Spleen (tissue), 11 donors: ENCODE measurements around the gene CALML4. TPM values are rescaled to one million over a fixed set of nuclear protein-coding genes. Genes with fewer than 3 reads are reported as not detected.

Source experiments
- DNase-seq: peaks from one replicate; pipeline ENCODE4 v3.0.0-alpha.2; 2020
- H3K27ac ChIP-seq, 8 donors: fragments of 200-600 bp; sonication (generic) in 7 of 8; 1 replicate in 4 of 8; 2 replicates in 4 of 8; pipeline versions ENCODE4 v1.5.0 to v1.8.0; 2016 to 2021; ENCODE audit warnings: inconsistent platforms in 4 of 8, mild to moderate bottlenecking in 4 of 8, moderate library complexity in 1 of 8
- H3K27me3 ChIP-seq, 7 donors: fragments of 200-600 bp; sonication (generic) in 6 of 7; replicated peaks in 1 of 7; 1 replicate in 4 of 7; 2 replicates in 3 of 7; pipeline versions ENCODE4 v1.5.0 to v1.8.0; 2016 to 2021; ENCODE audit warnings: inconsistent platforms in 3 of 7, mild to moderate bottlenecking in 1 of 7
- H3K36me3 ChIP-seq, 6 donors: fragments of 200-600 bp; sonication (generic) in 5 of 6; 1 replicate in 4 of 6; 2 replicates in 2 of 6; pipeline versions ENCODE4 v1.5.0 to v1.8.0; 2016 to 2021; ENCODE audit warnings: inconsistent platforms in 2 of 6
- H3K4me1 ChIP-seq, 6 donors: fragments of 200-600 bp; sonication (generic) in 5 of 6; 1 replicate in 3 of 6; 2 replicates in 3 of 6; pipeline versions ENCODE4 v1.5.0 to v1.8.0; 2016 to 2021; ENCODE audit warnings: inconsistent platforms in 3 of 6
- H3K4me3 ChIP-seq, 8 donors: fragments of 200-600 bp; sonication (generic) in 7 of 8; 1 replicate in 4 of 8; 2 replicates in 4 of 8; pipeline versions ENCODE4 v1.5.0 to v1.8.0; 2016 to 2021; ENCODE audit warnings: inconsistent platforms in 4 of 8, mild to moderate bottlenecking in 4 of 8, moderate library complexity in 2 of 8
- H3K9me3 ChIP-seq, 8 donors: fragments of 200-600 bp; sonication (generic) in 7 of 8; 1 replicate in 4 of 8; 2 replicates in 4 of 8; pipeline versions ENCODE4 v1.5.0 to v1.8.0; 2016 to 2021; ENCODE audit warnings: inconsistent platforms in 4 of 8
- CTCF ChIP-seq, 11 experiments: fragments of 200-600 bp in 7 of 11; fragments of 450-650 bp in 4 of 11; sonication (generic) in 4 of 11; IDR thresholded peaks in 8 of 11; conservative IDR thresholded peaks in 3 of 11; 1 replicate in 7 of 11; 2 replicates in 4 of 11; pipeline versions ENCODE4 v1.4.0 to v1.8.0; 2016 to 2021; ENCODE audit warnings: antibody characterized with exemption in 11 of 11, inconsistent platforms in 4 of 11, mild to moderate bottlenecking in 1 of 11
- POLR2A ChIP-seq, 3 donors: fragments of 450-650 bp; IDR thresholded peaks; one replicate each; pipeline ENCODE4 v1.5.1; 2017; ENCODE audit warnings: antibody characterized with exemption in 3 of 3, mild to moderate bottlenecking in 1 of 3
- POLR2AphosphoS5 ChIP-seq, 3 donors: sonication (generic); formaldehyde crosslinking; IDR thresholded peaks; one replicate each; pipeline ENCODE4 v1.5.1; 2017; ENCODE audit warnings: antibody characterized with exemption in 3 of 3
- WGBS, 5 donors: extraction: QIAGEN DNeasy Blood & Tissue Kit in 3 of 5; methylation state at CpG; one replicate each; pipeline versions ENCODE4 v1.1.5 to v1.1.7; 2013 to 2018; 5-methylcytosine and 5-hydroxymethylcytosine counted together
- intact Hi-C: fragments of 100-400 bp; cut with DNase I; formaldehyde crosslinking; loops from one replicate; pipeline ENCODE4 v1.15.0; 2023; ENCODE audit warnings: low total_unique reads
- polyA plus RNA-seq, 3 donors: library from polyadenylated mRNA; stranded (reverse); fragments of 200-250 nt; gene quantifications; one replicate each; pipeline ENCODE4 v1.2.1, GENCODE V29; 2013
- total RNA-seq, 7 donors: library from RNA; depleted of rRNA in 3 of 7; stranded (reverse); fragments of >200 nt in 3 of 7; fragmentation: NEBNext Ultra II Directional in 4 of 7; extraction: Animal tissue kit (Norgen Biotek cat#: 25700) in 4 of 7; gene quantifications; one replicate each; pipeline versions ENCODE4 v1.1.0 to v1.2.1, GENCODE V29; 2016 to 2021
- donor health status: healthy with polysubstance abuse.
- donor health status: DM: no; HTN: no; CAD: no; lungs with moderate emphysema.
- donor health status: DM: no; HTN: no; CAD: no.
- donor health status: Bipolar disorder and iron deficiency.
- donor health status: healthy.
- donor health status: DM: no; HTN: no; CAD: no.
- donor health status: DM: yes; HTN: yes; CAD: no.

CALML4 gene
- total and polyA plus RNA-seq, 10 donors = 7.8 to 15.9 (median 10.0) TPM

GRCh38 chr15:68145706-68146105, 59.4 kb downstream of the CALML4 start:
- no peak for DNase-seq
- Histone ChIP-seq H3K9me3 (no peaks in the 10 kb centered on the region), H3K4me1 (peaks cover 0 to 16% (median 4%) of the 10 kb centered on the region in 6 donors), H3K4me3 (no peak overlapping the region), H3K36me3 (peaks cover 0 to 80% (median 14%) of the 10 kb centered on the region in 6 donors), H3K27ac (no peak overlapping the region), H3K27me3 (no peaks in the 10 kb centered on the region)
- TF ChIP-seq POLR2AphosphoS5 (IDR thresholded peaks at IDR 0.05) = no peak
- no peak for TF ChIP-seq CTCF (IDR thresholded peaks at IDR 0.05 in 8 of 11, conservative IDR thresholded peaks at IDR 0.05 in 3 of 11)
- TF ChIP-seq POLR2A (IDR thresholded peaks at IDR 0.05) = no peak
- intact Hi-C loops = no loop called here

- intact Hi-C loops = no loop called here
- H3K4me1 ChIP-seq = peaks cover 0 to 32% (median 4%) of the 10 kb centered on the region in 6 donors
- no peak for TF ChIP-seq POLR2A (IDR thresholded peaks at IDR 0.05)
- no peak for TF ChIP-seq POLR2AphosphoS5 (IDR thresholded peaks at IDR 0.05)
- no peak for TF ChIP-seq CTCF (IDR thresholded peaks at IDR 0.05 in 8 of 11, conservative IDR thresholded peaks at IDR 0.05 in 3 of 11)
- H3K4me3 ChIP-seq = no peak overlapping the region
- WGBS, 5 donors = 82 to 96% (median 93%) methylated on average over 1 of the region's 1 CpG
- H3K27ac ChIP-seq = no peak overlapping the region
- peaks cover 0 to 78% (median 14%) of the 10 kb centered on the region in 6 donors for H3K36me3 ChIP-seq
- no peaks in the 10 kb centered on the region for H3K27me3 ChIP-seq
- no peak for DNase-seq
- H3K9me3 ChIP-seq = no peaks in the 10 kb centered on the region
These were observed 61.3 kb downstream of the CALML4 start for GRCh38 chr15:68143785-68144184.

GRCh38 chr15:68143129-68143528, 62.0 kb downstream of the CALML4 start:
- Histone ChIP-seq H3K9me3 (no peaks in the 10 kb centered on the region), H3K27ac (no peak overlapping the region), H3K36me3 (peaks cover 0 to 78% (median 14%) of the 10 kb centered on the region in 6 donors), H3K27me3 (no peaks in the 10 kb centered on the region), H3K4me3 (no peak overlapping the region), H3K4me1 (peaks cover 0 to 38% (median 4%) of the 10 kb centered on the region in 6 donors)
- DNase-seq = no peak
- intact Hi-C loops = no loop called here
- TF ChIP-seq POLR2A (IDR thresholded peaks at IDR 0.05) (no peak), CTCF (IDR thresholded peaks at IDR 0.05 in 8 of 11, conservative IDR thresholded peaks at IDR 0.05 in 3 of 11) (no peak), POLR2AphosphoS5 (IDR thresholded peaks at IDR 0.05) (no peak)
- 93 to 96% (median 95%) methylated on average over 2 of the region's 2 CpGs for WGBS, 5 donors

Other genes starting within 250 kb of the CALML4 start
- 100 to 1,000 TPM in 1 of 7 donors, 10 to 100 TPM in 6; 57.0 to 104 (median 73.8) TPM for gene PIAS1, start 151.0 kb downstream of the CALML4 start, total RNA-seq
- gene PIAS1, start 151.0 kb downstream of the CALML4 start, polyA plus RNA-seq = 10 to 100 TPM; 12.0 to 20.2 (median 17.8) TPM
- 10 to 100 TPM; 25.0 to 38.6 (median 29.7) TPM for gene CLN6, start 24.4 kb upstream of the CALML4 start, total RNA-seq
- 10 to 100 TPM in 2 of 3 donors, 1 to 10 TPM in 1; 9.8 to 21.7 (median 18.1) TPM for gene CLN6, start 24.4 kb upstream of the CALML4 start, polyA plus RNA-seq
- gene FEM1B, start 72.4 kb upstream of the CALML4 start, total RNA-seq = 10 to 100 TPM; 43.5 to 63.5 (median 45.6) TPM
- gene FEM1B, start 72.4 kb upstream of the CALML4 start, polyA plus RNA-seq = 10 to 100 TPM in 1 of 3 donors, 1 to 10 TPM in 2; 6.2 to 10.4 (median 7.5) TPM
- 10 to 100 TPM in 1 of 7 donors, 1 to 10 TPM in 6; 4.7 to 17.2 (median 7.2) TPM for gene ITGA11, start 226.8 kb upstream of the CALML4 start, total RNA-seq
- 1 to 10 TPM in 1 of 3 donors, under 1 TPM in 2; 0.27 to 1.1 (median 0.37) TPM for gene ITGA11, start 226.8 kb upstream of the CALML4 start, polyA plus RNA-seq